Measurements from ENCODE around the gene PODXL2. TPM values are rescaled to one million over a fixed set of nuclear protein-coding genes. Genes with fewer than 3 reads are reported as not detected.

Gene PODXL2
- total and polyA plus RNA-seq, 2 experiments from 2014 or later = 18.4 to 57.6 TPM

DNA sequence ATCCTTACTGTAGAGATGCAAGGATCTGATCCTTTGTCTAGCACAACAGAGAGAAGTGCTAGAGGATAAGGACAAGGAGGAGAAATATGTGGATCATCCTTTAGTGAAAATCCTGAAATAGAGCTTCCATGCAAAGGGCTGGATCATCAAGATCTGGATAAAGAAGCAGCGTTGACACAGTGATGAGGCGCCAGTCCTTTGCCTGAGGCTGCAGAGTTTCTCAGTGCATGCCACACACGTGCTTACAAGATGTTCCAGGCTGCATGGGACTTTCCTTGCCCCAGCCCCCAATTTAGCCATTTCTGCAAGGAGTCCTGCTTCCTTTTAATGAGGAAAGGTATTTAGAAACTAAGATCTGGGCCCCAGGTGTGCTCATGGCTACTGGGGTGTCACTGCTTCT, 36.6 kb downstream of the PODXL2 start (continued):
- TF ChIP-seq, protein P1, sequence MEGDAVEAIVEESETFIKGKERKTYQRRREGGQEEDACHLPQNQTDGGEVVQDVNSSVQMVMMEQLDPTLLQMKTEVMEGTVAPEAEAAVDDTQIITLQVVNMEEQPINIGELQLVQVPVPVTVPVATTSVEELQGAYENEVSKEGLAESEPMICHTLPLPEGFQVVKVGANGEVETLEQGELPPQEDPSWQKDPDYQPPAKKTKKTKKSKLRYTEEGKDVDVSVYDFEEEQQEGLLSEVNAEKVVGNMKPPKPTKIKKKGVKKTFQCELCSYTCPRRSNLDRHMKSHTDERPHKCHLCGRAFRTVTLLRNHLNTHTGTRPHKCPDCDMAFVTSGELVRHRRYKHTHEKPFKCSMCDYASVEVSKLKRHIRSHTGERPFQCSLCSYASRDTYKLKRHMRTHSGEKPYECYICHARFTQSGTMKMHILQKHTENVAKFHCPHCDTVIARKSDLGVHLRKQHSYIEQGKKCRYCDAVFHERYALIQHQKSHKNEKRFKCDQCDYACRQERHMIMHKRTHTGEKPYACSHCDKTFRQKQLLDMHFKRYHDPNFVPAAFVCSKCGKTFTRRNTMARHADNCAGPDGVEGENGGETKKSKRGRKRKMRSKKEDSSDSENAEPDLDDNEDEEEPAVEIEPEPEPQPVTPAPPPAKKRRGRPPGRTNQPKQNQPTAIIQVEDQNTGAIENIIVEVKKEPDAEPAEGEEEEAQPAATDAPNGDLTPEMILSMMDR (conservative IDR thresholded peaks at IDR 0.05; ENCODE audit: low read depth in 2 of 2) = no peak

DNA sequence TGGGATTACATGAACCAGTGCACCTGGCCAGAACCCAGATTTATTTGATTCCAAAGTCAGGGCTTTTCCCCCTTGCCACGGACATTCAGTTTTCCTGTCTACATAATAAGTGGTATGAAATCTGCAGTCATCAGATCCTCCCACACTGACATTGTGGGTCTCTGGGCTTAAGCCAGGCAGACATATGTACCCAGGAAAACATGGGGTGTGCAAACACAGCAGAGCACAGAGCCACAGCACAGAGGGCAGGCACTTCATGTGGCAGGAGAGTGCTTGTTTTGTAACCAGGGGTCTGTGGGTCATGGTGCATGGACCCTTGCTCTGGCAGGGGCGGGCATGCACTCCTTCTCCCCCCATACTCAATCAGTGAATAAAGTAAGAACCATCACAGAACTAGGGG, 37.7 kb downstream of the PODXL2 start:
- H3K36me3 ChIP-seq (ENCODE audit: insufficient read depth) = peaks cover 5% of the 10 kb centered on the region; the same call in 1 of the 2 replicates
- Mint-ChIP-seq H3K27me3 (ENCODE audit: insufficient read depth, low read depth, poor library complexity) (peaks cover 3% of the 10 kb centered on the region), H3K36me3 (ENCODE audit: low read depth) (peaks cover 26% of the 10 kb centered on the region), H3K27ac (no peak overlapping the region), H3K4me3 (no peak overlapping the region), H3K4me1 (no peaks in the 10 kb centered on the region; the same call in 2 of the 3 replicates), H3K9me3 (no peaks in the 10 kb centered on the region)
- no peaks in the 10 kb centered on the region for H3F3A ChIP-seq (replicated peaks; ENCODE audit: low read depth)
- no peak overlapping the region for H2AFZ ChIP-seq
- no peaks in the 10 kb centered on the region for H3K79me2 ChIP-seq (replicated peaks; ENCODE audit: insufficient read depth)
- no peaks in the 10 kb centered on the region for H3K9me2 ChIP-seq (ENCODE audit: insufficient read depth)
- H4K20me1 ChIP-seq (replicated peaks; ENCODE audit: insufficient read depth) = peaks cover 6% of the 10 kb centered on the region; the same call in 1 of the 2 replicates
- ATAC-seq (no peak), DNase-seq (ENCODE audit: low spot score) (no peak)
- H3K27ac ChIP-seq (ENCODE audit: low read depth) = no peak overlapping the region
- H3K4me1 ChIP-seq (ENCODE audit: insufficient read depth) = no peaks in the 10 kb centered on the region
- H3K4me3 ChIP-seq = no peak overlapping the region
- TF ChIP-seq, protein P1 (conservative IDR thresholded peaks at IDR 0.05; ENCODE audit: low read depth in 2 of 2) = no peak
- TF ChIP-seq, protein P2, sequence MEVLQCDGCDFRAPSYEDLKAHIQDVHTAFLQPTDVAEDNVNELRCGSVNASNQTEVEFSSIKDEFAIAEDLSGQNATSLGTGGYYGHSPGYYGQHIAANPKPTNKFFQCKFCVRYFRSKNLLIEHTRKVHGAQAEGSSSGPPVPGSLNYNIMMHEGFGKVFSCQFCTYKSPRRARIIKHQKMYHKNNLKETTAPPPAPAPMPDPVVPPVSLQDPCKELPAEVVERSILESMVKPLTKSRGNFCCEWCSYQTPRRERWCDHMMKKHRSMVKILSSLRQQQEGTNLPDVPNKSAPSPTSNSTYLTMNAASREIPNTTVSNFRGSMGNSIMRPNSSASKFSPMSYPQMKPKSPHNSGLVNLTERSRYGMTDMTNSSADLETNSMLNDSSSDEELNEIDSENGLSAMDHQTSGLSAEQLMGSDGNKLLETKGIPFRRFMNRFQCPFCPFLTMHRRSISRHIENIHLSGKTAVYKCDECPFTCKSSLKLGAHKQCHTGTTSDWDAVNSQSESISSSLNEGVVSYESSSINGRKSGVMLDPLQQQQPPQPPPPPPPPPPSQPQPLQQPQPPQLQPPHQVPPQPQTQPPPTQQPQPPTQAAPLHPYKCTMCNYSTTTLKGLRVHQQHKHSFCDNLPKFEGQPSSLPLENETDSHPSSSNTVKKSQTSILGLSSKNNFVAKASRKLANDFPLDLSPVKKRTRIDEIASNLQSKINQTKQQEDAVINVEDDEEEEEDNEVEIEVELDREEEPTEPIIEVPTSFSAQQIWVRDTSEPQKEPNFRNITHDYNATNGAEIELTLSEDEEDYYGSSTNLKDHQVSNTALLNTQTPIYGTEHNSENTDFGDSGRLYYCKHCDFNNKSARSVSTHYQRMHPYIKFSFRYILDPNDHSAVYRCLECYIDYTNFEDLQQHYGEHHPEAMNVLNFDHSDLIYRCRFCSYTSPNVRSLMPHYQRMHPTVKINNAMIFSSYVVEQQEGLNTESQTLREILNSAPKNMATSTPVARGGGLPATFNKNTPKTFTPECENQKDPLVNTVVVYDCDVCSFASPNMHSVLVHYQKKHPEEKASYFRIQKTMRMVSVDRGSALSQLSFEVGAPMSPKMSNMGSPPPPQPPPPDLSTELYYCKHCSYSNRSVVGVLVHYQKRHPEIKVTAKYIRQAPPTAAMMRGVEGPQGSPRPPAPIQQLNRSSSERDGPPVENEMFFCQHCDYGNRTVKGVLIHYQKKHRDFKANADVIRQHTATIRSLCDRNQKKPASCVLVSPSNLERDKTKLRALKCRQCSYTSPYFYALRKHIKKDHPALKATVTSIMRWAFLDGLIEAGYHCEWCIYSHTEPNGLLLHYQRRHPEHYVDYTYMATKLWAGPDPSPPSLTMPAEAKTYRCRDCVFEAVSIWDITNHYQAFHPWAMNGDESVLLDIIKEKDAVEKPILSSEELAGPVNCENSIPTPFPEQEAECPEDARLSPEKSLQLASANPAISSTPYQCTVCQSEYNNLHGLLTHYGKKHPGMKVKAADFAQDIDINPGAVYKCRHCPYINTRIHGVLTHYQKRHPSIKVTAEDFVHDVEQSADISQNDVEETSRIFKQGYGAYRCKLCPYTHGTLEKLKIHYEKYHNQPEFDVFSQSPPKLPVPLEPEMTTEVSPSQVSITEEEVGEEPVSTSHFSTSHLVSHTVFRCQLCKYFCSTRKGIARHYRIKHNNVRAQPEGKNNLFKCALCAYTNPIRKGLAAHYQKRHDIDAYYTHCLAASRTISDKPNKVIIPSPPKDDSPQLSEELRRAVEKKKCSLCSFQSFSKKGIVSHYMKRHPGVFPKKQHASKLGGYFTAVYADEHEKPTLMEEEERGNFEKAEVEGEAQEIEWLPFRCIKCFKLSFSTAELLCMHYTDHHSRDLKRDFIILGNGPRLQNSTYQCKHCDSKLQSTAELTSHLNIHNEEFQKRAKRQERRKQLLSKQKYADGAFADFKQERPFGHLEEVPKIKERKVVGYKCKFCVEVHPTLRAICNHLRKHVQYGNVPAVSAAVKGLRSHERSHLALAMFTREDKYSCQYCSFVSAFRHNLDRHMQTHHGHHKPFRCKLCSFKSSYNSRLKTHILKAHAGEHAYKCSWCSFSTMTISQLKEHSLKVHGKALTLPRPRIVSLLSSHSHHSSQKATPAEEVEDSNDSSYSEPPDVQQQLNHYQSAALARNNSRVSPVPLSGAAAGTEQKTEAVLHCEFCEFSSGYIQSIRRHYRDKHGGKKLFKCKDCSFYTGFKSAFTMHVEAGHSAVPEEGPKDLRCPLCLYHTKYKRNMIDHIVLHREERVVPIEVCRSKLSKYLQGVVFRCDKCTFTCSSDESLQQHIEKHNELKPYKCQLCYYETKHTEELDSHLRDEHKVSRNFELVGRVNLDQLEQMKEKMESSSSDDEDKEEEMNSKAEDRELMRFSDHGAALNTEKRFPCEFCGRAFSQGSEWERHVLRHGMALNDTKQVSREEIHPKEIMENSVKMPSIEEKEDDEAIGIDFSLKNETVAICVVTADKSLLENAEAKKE (CRISPR knock-in tag; IDR thresholded peaks at IDR 0.05) = no peak
- TF ChIP-seq REST (IDR thresholded peaks at IDR 0.05; ENCODE audit: unreplicated experiment) (no peak), CREB1 (CRISPR knock-in tag; IDR thresholded peaks at IDR 0.05; ENCODE audit: low read depth) (no peak), ZNF331 (CRISPR knock-in tag; IDR thresholded peaks at IDR 0.05; ENCODE audit: low read depth) (no peak), POLR2AphosphoS5 (IDR thresholded peaks at IDR 0.05; ENCODE audit: low read depth) (no peak), JUNB (IDR thresholded peaks at IDR 0.05; ENCODE audit: unreplicated experiment) (no peak), ZNF114 (CRISPR knock-in tag; IDR thresholded peaks at IDR 0.05) (no peak), EZH2 (IDR thresholded peaks at IDR 0.05; ENCODE audit: low read depth, unreplicated experiment) (no peak)
- TF ChIP-seq, protein P3, sequence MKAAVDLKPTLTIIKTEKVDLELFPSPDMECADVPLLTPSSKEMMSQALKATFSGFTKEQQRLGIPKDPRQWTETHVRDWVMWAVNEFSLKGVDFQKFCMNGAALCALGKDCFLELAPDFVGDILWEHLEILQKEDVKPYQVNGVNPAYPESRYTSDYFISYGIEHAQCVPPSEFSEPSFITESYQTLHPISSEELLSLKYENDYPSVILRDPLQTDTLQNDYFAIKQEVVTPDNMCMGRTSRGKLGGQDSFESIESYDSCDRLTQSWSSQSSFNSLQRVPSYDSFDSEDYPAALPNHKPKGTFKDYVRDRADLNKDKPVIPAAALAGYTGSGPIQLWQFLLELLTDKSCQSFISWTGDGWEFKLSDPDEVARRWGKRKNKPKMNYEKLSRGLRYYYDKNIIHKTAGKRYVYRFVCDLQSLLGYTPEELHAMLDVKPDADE (IDR thresholded peaks at IDR 0.05) = no peak
- H3K4me2 ChIP-seq = no peak overlapping the region
- H3K27me3 ChIP-seq (ENCODE audit: insufficient read depth) = no peaks in the 10 kb centered on the region
